GM12878 (cell line): Measurements from ENCODE around the gene SCYGR1. TPM values are rescaled to one million over a fixed set of nuclear protein-coding genes. Genes with fewer than 3 reads are reported as not detected.
"Not testable (repeated sequence)": the region's sequence is repeated elsewhere in the genome, so short reads cannot be mapped to it uniquely, and the experiment has no call there.

Experiments used
- ATAC-seq: fragments of 200-7000 bp; cut with Tn5 transposase; 3 replicates; pipeline ENCODE4 v1.9.1; 2020; ENCODE audit warnings: mild to moderate bottlenecking, moderate library complexity
- BruUV-seq: library from RNA; stranded (reverse); fragments of 400-500 nt; replicated peaks from 2 replicates; lab custom pipeline; 2021; lab: Mats Ljungman, UMichigan
- CTCF ChIA-PET: fragments of 300-600 bp; sonication (Branson Sonifier 250); formaldehyde crosslinking; extraction: SDS; loops from one replicate; lab custom pipeline; 2021; ENCODE audit warnings: inconsistent platforms; lab: Yijun Ruan, JAX
- POLR2A ChIA-PET: fragments of 350-600 bp; formaldehyde crosslinking; extraction: SDS; loops from one replicate; lab custom pipeline; 2021; ENCODE audit warnings: inconsistent platforms; lab: Charles Lee
- RAD21 ChIA-PET: fragments of 300-600 bp; sonication (Branson Sonifier 250); formaldehyde crosslinking; loops from one replicate; lab custom pipeline; 2023; ENCODE audit warnings: antibody characterized with exemption; ENCODE audit not compliant: unreplicated experiment; lab: Charles Lee
- SMC1A ChIA-PET: fragments of 300-600 bp; sonication (Branson Sonifier 250); formaldehyde crosslinking; loops from one replicate; lab custom pipeline; 2023; ENCODE audit not compliant: unreplicated experiment, uncharacterized antibody; lab: Charles Lee
- DNase-seq: peaks from one replicate; pipeline ENCODE4 v3.0.0-alpha.2; 2011; ENCODE audit warnings: low read depth, low spot score
- FAIRE-seq: peaks from 3 replicates; lab custom pipeline; 2011; peaks lifted over from hg19 to GRCh38; lab: Jason Lieb, UNC
- H2AFZ ChIP-seq: 2 replicates; pipeline ENCODE4 v1.6.0; 2011; ENCODE audit warnings: low read depth, low read length, control low read depth; ENCODE audit not compliant: control insufficient read depth
- H3K27ac ChIP-seq: 2 replicates; pipeline ENCODE4 v1.5.1; 2011; ENCODE audit warnings: control low read depth; ENCODE audit not compliant: control insufficient read depth, insufficient read depth
- H3K27me3 ChIP-seq, 2 experiments: replicated peaks in 1 of 2; 2 replicates each; pipeline versions ENCODE4 v1.6.0 to v1.6.1; 2011; ENCODE audit warnings: low read length in 1 of 2; ENCODE audit not compliant: control insufficient read depth in 2 of 2, insufficient read depth in 2 of 2
- H3K36me3 ChIP-seq, 2 experiments: 2 replicates each; pipeline ENCODE4 v1.5.1; 2011; ENCODE audit warnings: low read length in 1 of 2; ENCODE audit not compliant: control insufficient read depth in 2 of 2, insufficient read depth in 2 of 2
- H3K4me1 ChIP-seq: 2 replicates; pipeline ENCODE4 v1.6.1; 2011; ENCODE audit warnings: mild to moderate bottlenecking, low read length, moderate library complexity, mixed read lengths; ENCODE audit not compliant: control insufficient read depth, insufficient read depth
- H3K4me2 ChIP-seq: 2 replicates; pipeline ENCODE4 v1.6.0; 2011; ENCODE audit warnings: control low read depth; ENCODE audit not compliant: control insufficient read depth, insufficient read depth
- H3K4me3 ChIP-seq: fragments of 200-600 bp; sonication (generic); 2 replicates; pipeline ENCODE4 v1.5.1; 2016
- H3K79me2 ChIP-seq: 2 replicates; pipeline ENCODE4 v1.6.0; 2011; ENCODE audit warnings: low read length; ENCODE audit not compliant: control insufficient read depth, insufficient read depth
- H3K9ac ChIP-seq: 2 replicates; pipeline ENCODE4 v1.8.0; 2011; ENCODE audit warnings: low read length, control low read depth, mixed read lengths; ENCODE audit not compliant: control insufficient read depth, insufficient read depth
- H3K9me3 ChIP-seq: replicated peaks from 3 replicates; pipeline ENCODE4 v1.5.1; 2011; ENCODE audit warnings: mild to moderate bottlenecking, low read length; ENCODE audit not compliant: control insufficient read depth, insufficient read depth
- H4K20me1 ChIP-seq: 2 replicates; pipeline ENCODE4 v1.6.0; 2011; ENCODE audit not compliant: control insufficient read depth, insufficient read depth
- IKZF1 ChIP-seq: fragments of 450-650 bp; conservative IDR thresholded peaks from 2 replicates; pipeline ENCODE4 v1.6.1; 2017; ENCODE audit warnings: antibody characterized with exemption, mild to moderate bottlenecking
- SMAD5 ChIP-seq: IDR thresholded peaks from 2 replicates; pipeline ENCODE4 v1.6.1; 2016; ENCODE audit warnings: antibody characterized with exemption, low read depth
- TBL1XR1 ChIP-seq: IDR thresholded peaks from 2 replicates; pipeline ENCODE4 v1.6.1; 2012; ENCODE audit warnings: low read depth, low read length, improper control_type of control experiment
- TCF7 ChIP-seq: IDR thresholded peaks from 2 replicates; pipeline ENCODE4 v1.6.1; 2014; ENCODE audit warnings: antibody characterized with exemption, borderline replicate concordance
- ZNF384 ChIP-seq: IDR thresholded peaks from 2 replicates; pipeline ENCODE4 v1.6.1; 2012; ENCODE audit warnings: low read depth, mild to moderate bottlenecking, low read length, improper control_type of control experiment, borderline replicate concordance
- ZNF622 ChIP-seq: fragments of 450-650 bp; IDR thresholded peaks from 2 replicates; pipeline ENCODE4 v1.6.1; 2017; ENCODE audit warnings: mild to moderate bottlenecking, inconsistent platforms
- WGBS: methylation state at CpG from one replicate; pipeline ENCODE4 v1.1.6; 2016; ENCODE audit warnings: low lambda C conversion rate; ENCODE audit not compliant: insufficient replicate concordance, insufficient coverage; ENCODE audit errors: missing lambda C conversion rate; 5-methylcytosine and 5-hydroxymethylcytosine counted together
- in situ Hi-C: fragments of 300-500 bp; cut with MboI; formaldehyde crosslinking; loops from 9 replicates; pipeline ENCODE4 v1.14.3; 2018; ENCODE audit warnings: mixed read lengths
- intact Hi-C: fragments of 100-400 bp; cut with micrococcal nuclease; formaldehyde crosslinking; loops from one replicate; pipeline ENCODE4 v1.14.2; 2022; ENCODE audit not compliant: unreplicated experiment
- polyA plus RNA-seq, 11 experiments: library from polyadenylated mRNA; depleted of rRNA in 4 of 11; unstranded in 6 of 11; stranded (reverse) in 5 of 11; fragments of >200 nt; fragmentation: Nextera tagmentation in 4 of 11; fragmentation: Illumina TruSeq in 1 of 11; extraction: Ambion mirVana in 4 of 11; extraction: Trizol in 1 of 11; gene quantifications; 1 replicate in 1 of 11; 2 replicates in 10 of 11; pipeline versions ENCODE4 v1.2.1 to v1.2.3, GENCODE V29; 2011 to 2016; ENCODE audit warnings: inconsistent platforms in 2 of 11, missing spikeins in 2 of 11, low read depth in 1 of 11
- total RNA-seq, 4 experiments: library from RNA; depleted of rRNA in 3 of 4; stranded (reverse); fragments of >200 nt in 3 of 4; fragmentation: Illumina TruSeq in 1 of 4; extraction: Trizol in 1 of 4; gene quantifications; 2 replicates each; pipeline versions ENCODE4 v1.2.1 to v1.2.3, GENCODE V29; 2013 to 2021

Gene SCYGR1
- total and polyA plus RNA-seq, 10 of the 15 experiments (the other 5 are each of a cell fraction or from before 2014, with no cell fraction given) = not detected

DNA sequence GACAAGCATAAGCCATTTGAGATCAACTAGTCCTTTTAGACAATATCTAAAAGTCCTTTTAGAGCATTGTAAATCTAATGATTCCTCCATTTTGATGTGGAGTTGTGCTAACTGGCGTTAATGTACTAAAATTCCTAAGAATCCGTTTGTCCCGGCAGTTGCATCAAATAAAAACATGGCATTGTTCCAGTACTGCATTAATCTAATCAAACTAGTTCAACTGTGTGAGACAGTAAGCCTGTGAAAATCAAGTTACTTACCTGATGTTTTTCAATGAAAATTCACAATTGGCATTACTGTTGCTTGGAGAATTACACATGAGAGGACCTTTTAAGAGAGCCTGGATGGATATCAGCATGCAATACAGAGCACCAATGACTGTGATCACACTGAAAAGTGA is 21.9 kb downstream of the SCYGR1 start:
- POLR2A ChIA-PET = no interaction called here
- Histone ChIP-seq H4K20me1 (no peaks in the 10 kb centered on the region), H3K4me2 (no peak overlapping the region), H3K4me1 (no peaks in the 10 kb centered on the region), H3K36me3 (0 out of 4 replicates have a peak, but pooled peaks cover 0 to under 1% of the 10 kb centered on the region in 2 experiments), H3K27ac (no peak overlapping the region), H3K4me3 (no peak overlapping the region), H3K9ac (no peak overlapping the region), H3K27me3 (no peaks in the 10 kb centered on the region), H2AFZ (no peak overlapping the region), H3K79me2 (no peaks in the 10 kb centered on the region), H3K9me3 (no peaks in the 10 kb centered on the region)
- WGBS = 95% methylated on average over 3 of the region's 3 CpGs
- no peak for FAIRE-seq
- RAD21 ChIA-PET = no interaction called here
- intact Hi-C loops = no loop called here
- in situ Hi-C loops = no loop called here
- TF ChIP-seq ZNF622 (no peak), TBL1XR1 (no peak), TCF7 (no peak), ZNF384 (no peak), SMAD5 (no peak), IKZF1 (no peak)
- no TSS peak for BruUV-seq
- SMC1A ChIA-PET = no interaction called here
- ATAC-seq = no peak
- no peak for DNase-seq
- CTCF ChIA-PET = no interaction called here

DNA sequence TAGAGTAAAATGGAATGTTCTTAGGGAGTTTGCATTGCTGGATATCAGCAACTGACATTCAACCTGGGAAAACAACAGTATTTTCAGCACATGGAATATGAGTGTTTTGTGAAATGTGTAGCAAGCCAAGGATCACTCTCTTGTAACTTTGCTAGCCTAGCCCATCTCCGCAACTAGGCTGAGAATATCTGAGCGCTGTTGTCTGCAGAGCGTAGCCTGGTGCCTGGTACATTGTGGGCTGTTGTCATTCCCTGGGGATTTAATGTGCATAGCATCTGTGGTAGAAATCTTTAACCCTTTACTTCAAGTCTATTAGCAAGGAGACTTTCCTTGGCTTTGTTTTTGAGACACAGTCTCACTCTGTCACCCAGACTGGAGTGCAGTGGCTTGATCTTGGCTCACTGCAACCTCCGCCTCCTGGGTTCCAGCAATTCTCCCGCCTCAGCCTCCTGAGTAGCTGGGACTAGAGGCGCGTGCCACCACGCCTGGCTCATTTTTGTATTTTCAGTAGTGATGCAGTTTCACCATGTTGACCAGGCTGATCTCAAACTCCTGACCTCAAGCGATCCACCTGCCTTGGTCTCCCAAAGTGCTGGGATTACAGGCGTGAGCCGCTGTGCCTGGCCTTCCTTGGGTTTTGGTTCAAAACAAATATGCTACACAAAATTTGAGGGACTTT is 23.0 kb downstream of the SCYGR1 start:
- ChIA-PET POLR2A (interaction anchor here (0.6 kb wide), 1 partner anchor 391 kb away, joined by 5 read pairs; no protein-coding TSS in a partner anchor), RAD21 (interaction anchor here (0.6 kb wide), 1 partner anchor 165 kb away, joined by 3 read pairs; no protein-coding TSS in a partner anchor), CTCF (interaction anchor here (0.9 kb wide), 1 partner anchor 12 kb away, joined by 3 read pairs; no protein-coding TSS in a partner anchor), SMC1A (interaction anchor here (0.6 kb wide), 1 partner anchor 1195 kb away, joined by 3 read pairs; no protein-coding TSS in a partner anchor)
- in situ Hi-C loops, DNase-seq, H3K27me3 ChIP-seq, H3K4me3 ChIP-seq, H4K20me1 ChIP-seq, FAIRE-seq, H3K9ac ChIP-seq, intact Hi-C loops, BruUV-seq, H2AFZ ChIP-seq, H3K79me2 ChIP-seq, H3K4me1 ChIP-seq, H3K27ac ChIP-seq, H3K36me3 ChIP-seq, H3K9me3 ChIP-seq, H3K4me2 ChIP-seq, ATAC-seq: not testable (repeated sequence)
- 94% methylated on average over 11 of the region's 11 CpGs for WGBS
